CD4-positive, alpha-beta T cell (primary cell): ENCODE data around the gene CEPT1. TPM values are rescaled to one million over a fixed set of nuclear protein-coding genes. Genes with fewer than 3 reads are reported as not detected.

Source experiments
- ATAC-seq: fragments of 200-7000 bp; cut with Tn5 transposase; one replicate; pipeline ENCODE4 v1.10.0; 2022; ENCODE audit warnings: mild to moderate bottlenecking; ENCODE audit not compliant: poor library complexity
- CTCF ChIA-PET: fragments of 350-600 bp; sonication (Branson Sonifier 250); formaldehyde crosslinking; loops from one replicate; lab custom pipeline; 2021; ENCODE audit warnings: antibody characterized with exemption, inconsistent platforms; lab: Charles Lee
- POLR2A ChIA-PET: fragments of 350-600 bp; sonication (Branson Sonifier 250); formaldehyde crosslinking; loops from one replicate; lab custom pipeline; 2021; ENCODE audit warnings: antibody characterized with exemption, inconsistent platforms; lab: Charles Lee
- DNase-seq, 14 experiments: peaks; one replicate each; pipeline ENCODE4 v3.0.0-alpha.2; 2013 to 2020; ENCODE audit warnings: mixed read lengths in 2 of 14
- H3K27ac ChIP-seq, 2 donors: one replicate each; pipeline versions ENCODE4 v1.5.1 to v1.7.0; 2013; ENCODE audit warnings: low read length in 2 of 2, low read depth in 1 of 2, mild to moderate bottlenecking in 1 of 2
- H3K27me3 ChIP-seq, 2 experiments: 1 replicate in 1 of 2; 2 replicates in 1 of 2; pipeline versions ENCODE4 v1.6.1 to v1.7.0; 2013; ENCODE audit warnings: low read length in 2 of 2, control low read depth in 1 of 2, mild to moderate bottlenecking in 1 of 2, moderate library complexity in 1 of 2; ENCODE audit not compliant: insufficient read depth in 2 of 2, control insufficient read depth in 1 of 2
- H3K36me3 ChIP-seq: one replicate; pipeline ENCODE4 v1.6.1; 2013; ENCODE audit warnings: low read length, control low read depth; ENCODE audit not compliant: insufficient read depth
- H3K4me1 ChIP-seq: one replicate; pipeline ENCODE4 v1.6.1; 2013; ENCODE audit warnings: low read length, control low read depth; ENCODE audit not compliant: insufficient read depth
- H3K4me3 ChIP-seq: one replicate; pipeline ENCODE4 v1.5.1; 2013; ENCODE audit warnings: mild to moderate bottlenecking, low read length, moderate library complexity
- H3K9me3 ChIP-seq, 2 experiments: 1 replicate in 1 of 2; 2 replicates in 1 of 2; pipeline versions ENCODE4 v1.6.1 to v1.7.0; 2013; ENCODE audit warnings: low read length in 2 of 2, mild to moderate bottlenecking in 2 of 2, control low read depth in 1 of 2, moderate library complexity in 1 of 2; ENCODE audit not compliant: control insufficient read depth in 1 of 2, insufficient read depth in 1 of 2
- H3K27ac Mint-ChIP-seq: one replicate; pipeline ENCODE4 v1.8.0; 2020; ENCODE audit warnings: mixed read lengths
- H3K27me3 Mint-ChIP-seq: one replicate; pipeline ENCODE4 v1.8.0; 2021; ENCODE audit warnings: mixed read lengths
- H3K36me3 Mint-ChIP-seq: one replicate; pipeline ENCODE4 v1.8.0; 2021; ENCODE audit warnings: low read depth, mixed read lengths
- H3K4me1 Mint-ChIP-seq: one replicate; pipeline ENCODE4 v1.8.0; 2021; ENCODE audit warnings: low read depth, mixed read lengths
- H3K4me3 Mint-ChIP-seq: one replicate; pipeline ENCODE4 v1.8.0; 2020; ENCODE audit warnings: mild to moderate bottlenecking, mixed read lengths
- H3K9me3 Mint-ChIP-seq: one replicate; pipeline ENCODE4 v1.8.0; 2020; ENCODE audit warnings: mixed read lengths
- CTCF ChIP-seq: fragments of 200-600 bp; IDR thresholded peaks from one replicate; pipeline ENCODE4 v1.8.0; 2022; ENCODE audit warnings: antibody characterized with exemption, mild to moderate bottlenecking
- intact Hi-C, 2 experiments: fragments of 100-400 bp; cut with DNase I in 1 of 2; cut with micrococcal nuclease in 1 of 2; formaldehyde crosslinking; loops; one replicate each; pipeline versions ENCODE4 v1.15.1 to v1.9.0; 2023 to 2025; cut with DNase I, micrococcal nuclease
- total RNA-seq, 174 experiments: library from RNA in 2 of 174; stranded (reverse) in 2 of 174; gene quantifications; one replicate each; pipeline ENCODE4 v1.2.3 and lab custom pipeline; 2021 to 2026

Gene CEPT1
- total RNA-seq, 2 experiments from 2014 or later: 25.0 to 27.2 TPM

DNA sequence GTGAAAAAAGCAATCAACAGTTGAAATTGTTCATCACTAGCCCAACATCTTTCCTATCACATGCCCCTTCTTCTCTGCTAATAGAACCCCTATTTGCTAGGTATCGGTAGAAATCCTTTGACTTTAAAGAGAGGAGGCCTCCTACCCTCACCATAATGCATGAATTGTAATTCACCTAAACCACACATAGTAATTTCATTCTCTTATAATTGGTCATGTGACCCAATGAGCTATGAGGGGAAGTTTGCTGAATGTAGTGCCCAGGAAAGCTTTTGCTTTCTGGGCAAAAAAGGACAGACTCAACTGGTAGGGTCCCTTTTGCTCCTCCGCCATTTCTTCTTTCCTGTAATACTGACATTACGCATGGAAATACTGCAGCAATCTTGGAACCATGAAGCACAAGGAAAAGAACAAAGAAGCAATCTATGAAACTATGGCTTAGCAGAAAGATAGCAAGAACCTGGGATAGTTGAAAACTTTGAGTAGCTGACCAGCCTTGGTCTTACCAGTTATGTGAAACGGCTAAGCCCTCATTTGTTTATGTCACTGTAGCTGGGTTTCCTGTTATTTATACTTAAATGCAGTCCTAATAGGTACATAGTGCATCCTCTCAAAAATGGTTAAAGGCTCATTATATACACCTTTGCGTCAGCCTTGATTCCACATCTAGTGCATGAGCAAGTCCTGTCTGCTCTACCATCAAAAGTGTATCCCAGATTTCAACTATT, 77.3 kb downstream of the CEPT1 start:
- H3K9me3 ChIP-seq: no peaks in the 10 kb centered on the region
- intact Hi-C loops: loop anchor here (5.0 to 10.0 kb wide), 4 partner anchors 75 to 397 kb away; partner anchors contain the start of genes CEPT1 (in 1 of the 2), DRAM2 (in 1 of the 2), LRIF1 (in 1 of the 2) and RAP1A (in 1 of the 2)
- no peak for TF ChIP-seq CTCF
- peaks cover 26% of the 10 kb centered on the region for H3K36me3 Mint-ChIP-seq
- ATAC-seq: no peak
- CTCF ChIA-PET: interaction anchor here (2.7 to 10.9 kb wide), 2 partner anchors 10 to 18 kb away, joined by 10 to 135 read pairs; partner anchors contain the start of gene DENND2D
- H3K27ac ChIP-seq: peak overlapping the region; percentile 76 to 88
- H3K4me1 ChIP-seq: peaks cover 100% of the 10 kb centered on the region
- peaks cover 99% of the 10 kb centered on the region for H3K4me1 Mint-ChIP-seq
- peak overlapping the region; percentile 98 for H3K27ac Mint-ChIP-seq
- peaks cover 5% of the 10 kb centered on the region for H3K27me3 Mint-ChIP-seq
- peaks cover 13% of the 10 kb centered on the region for H3K9me3 Mint-ChIP-seq
- H3K36me3 ChIP-seq: no peaks in the 10 kb centered on the region
- no peaks in the 10 kb centered on the region for H3K27me3 ChIP-seq
- no peak for DNase-seq
- POLR2A ChIA-PET: interaction anchor here (0.7 to 22.0 kb wide), 13 partner anchors 8 to 570 kb away, joined by 3 to 756 read pairs (median 6); partner anchors contain the start of genes CEPT1, CHI3L2, DENND2D and DRAM2
- H3K4me3 Mint-ChIP-seq: peak overlapping the region; percentile 80
- no peak overlapping the region for H3K4me3 ChIP-seq

GRCh38 chr1:111218701-111219556, 78.9 kb downstream of the CEPT1 start:
- Mint-ChIP-seq H3K27ac (peak overlapping the region; percentile 98), H3K36me3 (peaks cover 20% of the 10 kb centered on the region), H3K9me3 (peaks cover 13% of the 10 kb centered on the region), H3K4me1 (peaks cover 97% of the 10 kb centered on the region), H3K4me3 (peak overlapping the region; percentile 69), H3K27me3 (peaks cover 5% of the 10 kb centered on the region)
- no peak for ATAC-seq
- POLR2A ChIA-PET: interaction anchor here (0.8 to 22.0 kb wide), 15 partner anchors 10 to 545 kb away, joined by 3 to 756 read pairs (median 5); partner anchors contain the start of genes CEPT1, DENND2D, DRAM2 and LRIF1
- no peak for TF ChIP-seq CTCF
- DNase-seq: peak in 1 of 14 experiments; percentile 55
- no peaks in the 10 kb centered on the region for H3K27me3 ChIP-seq
- H3K4me3 ChIP-seq: no peak overlapping the region
- H3K9me3 ChIP-seq: no peaks in the 10 kb centered on the region
- intact Hi-C loops: loop anchor here (5.0 to 10.0 kb wide), 4 partner anchors 77 to 396 kb away; partner anchors contain the start of genes CEPT1 (in 1 of the 2), DRAM2 (in 1 of the 2), LRIF1 (in 1 of the 2) and RAP1A (in 1 of the 2)
- CTCF ChIA-PET: interaction anchor here (0.7 to 10.9 kb wide), 2 partner anchors 20 to 53 kb away, joined by 3 to 135 read pairs; partner anchors contain the start of gene DENND2D
- H3K4me1 ChIP-seq: peaks cover 97% of the 10 kb centered on the region
- peak overlapping the region; percentile 70 to 88 for H3K27ac ChIP-seq
- H3K36me3 ChIP-seq: no peaks in the 10 kb centered on the region
